ENCODE data around the gene OBSCN.

DNA sequence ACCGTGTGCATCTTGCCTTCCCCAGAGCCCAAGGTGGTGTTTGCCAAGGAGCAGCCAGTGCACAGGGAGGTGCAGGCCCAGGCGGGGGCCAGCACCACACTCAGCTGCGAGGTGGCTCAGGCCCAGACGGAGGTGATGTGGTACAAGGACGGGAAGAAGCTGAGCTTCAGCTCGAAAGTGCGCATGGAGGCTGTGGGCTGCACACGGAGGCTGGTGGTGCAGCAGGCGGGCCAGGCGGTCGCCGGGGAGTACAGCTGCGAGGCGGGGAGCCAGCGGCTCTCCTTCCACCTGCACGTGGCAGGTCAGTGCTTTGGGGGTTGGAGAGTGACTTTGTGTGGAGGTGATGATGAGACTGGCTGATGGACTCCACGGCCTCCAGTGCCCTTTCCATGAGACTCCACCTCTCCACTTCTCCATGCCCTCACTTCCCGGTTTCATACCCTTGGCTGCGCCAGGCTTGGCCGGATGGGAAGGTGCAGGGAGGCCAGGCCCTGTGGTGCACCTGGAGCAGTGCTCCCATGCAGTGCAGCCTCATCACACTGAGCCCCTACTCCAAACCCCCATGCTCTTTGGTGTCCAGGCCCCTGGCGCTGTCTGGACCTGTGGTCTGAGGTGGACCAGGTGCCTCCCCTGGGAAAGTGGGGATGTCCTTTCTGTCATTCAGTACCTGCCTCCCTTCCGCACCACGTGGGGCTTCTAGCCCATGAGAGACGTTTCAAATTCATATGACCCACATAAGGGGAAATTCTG, 49.0 kb downstream of the OBSCN start:
- TF ChIP-seq EZH2 (IDR thresholded peaks at IDR 0.05; ENCODE audit: insufficient read depth, low read length), result no peak
- TF ChIP-seq, protein P1, sequence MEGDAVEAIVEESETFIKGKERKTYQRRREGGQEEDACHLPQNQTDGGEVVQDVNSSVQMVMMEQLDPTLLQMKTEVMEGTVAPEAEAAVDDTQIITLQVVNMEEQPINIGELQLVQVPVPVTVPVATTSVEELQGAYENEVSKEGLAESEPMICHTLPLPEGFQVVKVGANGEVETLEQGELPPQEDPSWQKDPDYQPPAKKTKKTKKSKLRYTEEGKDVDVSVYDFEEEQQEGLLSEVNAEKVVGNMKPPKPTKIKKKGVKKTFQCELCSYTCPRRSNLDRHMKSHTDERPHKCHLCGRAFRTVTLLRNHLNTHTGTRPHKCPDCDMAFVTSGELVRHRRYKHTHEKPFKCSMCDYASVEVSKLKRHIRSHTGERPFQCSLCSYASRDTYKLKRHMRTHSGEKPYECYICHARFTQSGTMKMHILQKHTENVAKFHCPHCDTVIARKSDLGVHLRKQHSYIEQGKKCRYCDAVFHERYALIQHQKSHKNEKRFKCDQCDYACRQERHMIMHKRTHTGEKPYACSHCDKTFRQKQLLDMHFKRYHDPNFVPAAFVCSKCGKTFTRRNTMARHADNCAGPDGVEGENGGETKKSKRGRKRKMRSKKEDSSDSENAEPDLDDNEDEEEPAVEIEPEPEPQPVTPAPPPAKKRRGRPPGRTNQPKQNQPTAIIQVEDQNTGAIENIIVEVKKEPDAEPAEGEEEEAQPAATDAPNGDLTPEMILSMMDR (IDR thresholded peaks at IDR 0.05; ENCODE audit: insufficient read depth, low read depth, low read length), result no peak
